ENCODE measurements around the gene SYN1.

SYN1 gene

DNA sequence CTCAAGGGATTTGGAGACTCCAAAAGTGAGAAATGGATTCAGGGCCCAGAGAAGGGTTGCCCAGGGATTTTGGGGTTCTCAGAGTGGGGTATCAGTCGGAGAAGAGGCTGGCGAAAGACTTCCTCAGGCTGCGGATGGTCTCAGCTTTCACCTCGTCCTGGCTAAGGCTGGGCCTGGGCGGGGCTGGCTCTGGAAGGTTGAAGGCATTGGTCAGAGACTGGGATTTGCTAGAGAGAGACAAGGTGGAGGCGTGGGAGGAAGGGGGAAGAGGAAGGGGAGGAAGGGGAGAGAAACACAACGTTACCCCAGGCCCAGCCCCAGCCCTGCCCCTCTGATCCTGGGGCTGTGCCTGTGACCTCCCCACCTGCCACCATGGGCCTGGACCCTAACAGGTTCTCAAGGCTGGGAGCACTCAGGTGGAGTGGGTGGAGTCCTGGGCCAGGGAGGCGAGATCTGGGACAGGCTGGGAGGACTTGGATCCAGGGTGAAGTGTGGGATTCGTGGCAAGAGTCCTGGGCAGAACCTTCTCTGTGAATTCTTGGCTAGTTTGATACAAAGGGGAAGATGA, 46.8 kb downstream of the SYN1 start:
- DNase-seq (ENCODE audit: low spot score): no peak

DNA sequence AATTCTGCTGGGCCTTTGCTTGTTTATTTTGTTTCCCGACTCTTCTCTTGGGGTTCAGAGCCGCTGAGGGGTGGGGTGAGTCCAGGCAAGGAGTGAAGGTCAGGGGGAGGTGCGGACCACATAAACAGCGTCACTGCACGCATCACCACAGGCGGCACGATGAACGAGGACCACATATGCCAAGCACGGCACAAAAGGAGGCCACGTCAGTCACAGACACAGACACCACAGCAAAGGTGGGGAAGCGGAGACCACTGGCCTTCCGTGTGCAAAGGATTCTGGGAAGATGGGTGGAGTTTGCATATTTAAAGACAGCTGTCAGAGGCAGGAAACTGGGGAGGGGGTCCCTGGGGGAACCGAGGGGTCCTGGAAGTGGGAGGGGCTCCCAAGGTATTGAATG, 47.8 kb downstream of the SYN1 start:
- no peak for DNase-seq (ENCODE audit: low spot score)

DNA sequence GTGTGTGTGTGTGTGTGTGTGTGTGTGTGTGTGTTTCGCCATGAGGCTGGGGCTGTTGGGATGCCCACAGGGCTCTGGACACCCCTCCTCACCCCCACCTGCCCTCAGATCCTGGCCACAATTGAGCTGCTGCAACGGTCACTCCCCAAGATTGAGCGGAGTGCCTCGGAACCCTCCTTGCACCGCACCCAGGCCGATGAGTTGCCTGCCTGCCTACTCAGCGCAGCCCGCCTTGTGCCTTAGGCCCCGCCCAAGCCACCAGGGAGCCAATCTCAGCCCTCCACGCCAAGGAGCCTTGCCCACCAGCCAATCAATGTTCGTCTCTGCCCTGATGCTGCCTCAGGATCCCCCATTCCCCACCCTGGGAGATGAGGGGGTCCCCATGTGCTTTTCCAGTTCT, 48.4 kb downstream of the SYN1 start:
- no peak for DNase-seq (ENCODE audit: low spot score)

- DNase-seq (ENCODE audit: low spot score): no peak
Measured at GRCh38 chrX:47570794-47571193, 48.9 kb downstream of the SYN1 start.

DNA sequence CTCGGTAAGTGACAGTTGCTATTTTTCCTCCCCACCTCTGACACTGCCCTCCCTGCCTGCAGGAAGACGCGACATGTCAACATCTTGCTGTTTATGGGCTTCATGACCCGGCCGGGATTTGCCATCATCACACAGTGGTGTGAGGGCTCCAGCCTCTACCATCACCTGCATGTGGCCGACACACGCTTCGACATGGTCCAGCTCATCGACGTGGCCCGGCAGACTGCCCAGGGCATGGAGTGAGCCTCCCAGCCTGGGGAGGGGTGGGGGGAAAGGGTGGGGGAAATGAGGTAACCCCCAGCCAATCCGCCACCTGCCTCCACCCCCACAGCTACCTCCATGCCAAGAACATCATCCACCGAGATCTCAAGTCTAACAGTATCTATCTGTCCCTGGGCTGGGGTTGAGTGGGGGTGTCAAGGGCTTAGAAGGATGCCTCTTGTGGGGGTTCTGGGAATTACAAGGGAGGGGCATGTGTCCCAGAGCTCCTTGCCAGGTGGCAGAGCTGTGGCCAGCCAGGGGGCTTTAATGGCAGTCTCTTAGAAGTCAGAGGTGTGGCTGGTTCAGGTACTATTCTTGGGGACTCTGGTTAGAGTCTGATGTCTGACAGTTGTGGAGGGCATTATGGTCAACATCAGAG, 50.9 kb downstream of the SYN1 start:
- DNase-seq (ENCODE audit: low spot score): no peak

GRCh38 chrX:47566841-47567240, 52.8 kb downstream of the SYN1 start:
- DNase-seq (ENCODE audit: low spot score): no peak

DNA sequence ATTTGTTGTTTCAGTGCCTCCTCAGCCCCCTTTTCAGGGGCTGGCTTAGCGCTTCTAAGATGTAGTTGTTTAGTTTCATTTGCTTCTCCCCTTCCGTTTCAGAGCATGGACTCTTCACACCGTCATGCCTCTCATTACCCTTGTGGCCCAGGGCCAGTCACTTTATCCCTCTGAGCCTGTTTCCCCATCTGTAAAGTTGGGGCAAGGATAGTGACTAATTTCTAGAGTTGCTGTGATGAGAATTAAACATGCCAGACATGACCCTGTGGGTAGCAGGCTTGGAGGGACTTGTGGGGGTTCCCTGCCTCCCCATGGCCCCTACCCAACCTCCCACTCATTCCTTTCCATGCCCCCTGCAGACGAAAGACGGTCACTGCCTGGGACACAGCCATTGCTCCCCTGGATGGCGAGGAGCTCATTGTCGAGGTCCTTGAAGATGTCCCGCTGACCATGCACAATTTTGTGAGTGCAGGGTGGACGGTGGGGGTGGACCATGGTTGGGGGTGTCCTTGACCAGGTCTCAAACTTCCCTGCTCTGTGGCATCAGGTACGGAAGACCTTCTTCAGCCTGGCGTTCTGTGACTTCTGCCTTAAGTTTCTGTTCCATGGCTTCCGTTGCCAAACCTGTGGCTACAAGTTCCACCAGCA, 55.1 kb downstream of the SYN1 start:
- DNase-seq (ENCODE audit: low spot score): no peak

- no peak for DNase-seq (ENCODE audit: low spot score)
Measured at GRCh38 chrX:47563801-47564315, 55.8 kb downstream of the SYN1 start.

- peak; percentile 6 for DNase-seq (ENCODE audit: low spot score)
Measured at GRCh38 chrX:47562615-47563243, 56.9 kb downstream of the SYN1 start.

DNA sequence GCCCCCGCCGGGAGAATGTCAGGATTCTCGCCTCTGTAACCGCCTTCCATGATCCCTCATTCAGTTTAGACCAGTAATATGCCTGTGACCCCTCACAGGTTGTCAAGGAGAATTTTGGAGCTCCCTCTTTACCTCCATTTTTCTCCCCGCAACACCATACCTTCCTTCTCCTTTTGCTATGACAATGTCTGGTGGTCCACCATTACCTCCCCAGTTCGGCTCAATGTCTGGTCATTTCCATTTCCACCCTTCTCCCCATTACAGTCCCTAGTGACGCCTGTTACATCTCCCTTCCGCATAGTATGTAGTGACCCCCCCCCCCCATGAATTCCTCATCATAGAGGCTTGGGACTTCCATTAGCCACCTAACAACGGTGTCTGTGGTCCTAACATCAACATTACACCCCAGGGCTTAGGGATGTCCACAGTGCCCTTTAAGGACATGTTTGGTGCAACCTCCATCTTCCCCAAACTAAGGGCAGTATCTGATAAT, 58.0 kb downstream of the SYN1 start:
- DNase-seq (ENCODE audit: low spot score): no peak

GRCh38 chrX:47560934-47561658, 58.6 kb downstream of the SYN1 start, which contains the start of gene ARAF:
Gene ARAF (plus strand): TSS chrX:47561205. CDS start chrX:47562968, 1,763 bp downstream.
- DNase-seq (ENCODE audit: low spot score): peak; percentile 100

DNA sequence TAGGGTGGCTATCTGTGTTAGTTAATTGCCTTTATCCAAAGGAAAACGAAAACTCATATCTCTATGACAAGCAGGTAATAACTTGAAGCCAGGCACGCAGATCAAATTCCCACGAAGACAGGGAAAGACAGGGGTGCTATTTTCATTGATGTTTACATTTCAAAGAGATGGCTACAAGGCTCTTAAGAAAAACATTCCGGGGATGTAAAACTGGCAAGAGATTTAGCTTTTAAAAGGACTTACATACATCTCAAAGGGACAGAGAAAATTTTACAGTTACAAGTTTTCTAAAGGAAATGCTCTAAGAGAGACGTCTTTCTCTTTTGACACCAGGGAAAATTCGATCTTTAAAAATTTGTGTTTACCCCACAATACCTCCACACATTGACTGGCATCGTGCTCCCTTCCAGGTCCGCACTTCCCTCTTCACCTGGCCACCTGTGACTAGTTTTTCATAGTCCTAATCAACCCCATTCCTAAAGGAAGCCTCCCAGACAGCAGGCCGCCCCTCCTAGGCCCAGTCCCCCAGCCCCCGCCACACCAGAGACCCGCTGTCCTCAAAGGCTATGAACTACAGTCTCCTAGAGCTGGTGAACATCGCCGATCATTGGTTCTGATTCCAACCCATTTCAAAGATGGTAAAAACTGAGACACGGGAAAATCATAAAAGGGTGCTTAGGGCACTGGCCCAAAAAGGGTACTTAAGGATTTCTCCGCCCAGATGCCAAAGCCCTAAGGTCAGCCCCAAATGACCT, 59.3 kb downstream of the SYN1 start:
- DNase-seq (ENCODE audit: low spot score): no peak

GRCh38 chrX:47558436-47558835, 61.2 kb downstream of the SYN1 start:
- DNase-seq (ENCODE audit: low spot score): no peak

DNA sequence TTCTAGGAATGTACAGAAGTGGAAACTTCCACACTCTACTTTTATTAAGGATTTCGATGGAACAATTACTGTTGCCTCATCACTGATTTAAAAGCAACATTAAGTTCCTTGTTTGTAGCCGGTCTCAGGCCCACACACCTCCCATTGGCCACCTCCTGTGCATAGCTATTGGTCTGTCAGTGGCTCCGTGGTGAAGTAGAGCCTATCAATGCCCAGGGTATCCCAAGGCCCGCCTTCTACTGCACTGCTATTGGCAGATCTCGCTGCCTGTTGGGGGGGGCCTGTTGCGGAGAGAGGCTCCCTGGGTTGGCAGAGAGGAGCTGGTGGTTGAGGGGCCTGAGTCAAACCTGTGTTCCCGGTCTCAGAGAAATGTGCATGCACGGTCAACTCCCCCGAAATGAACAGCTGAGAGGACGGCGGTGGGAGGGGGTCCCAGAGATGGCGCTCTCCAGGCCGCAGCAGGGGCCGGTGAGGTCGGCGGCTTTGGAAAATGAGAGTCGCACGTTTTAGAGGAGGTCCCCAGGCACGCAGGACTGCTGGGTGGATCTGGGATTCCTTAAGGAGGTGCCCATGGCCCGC, 63.5 kb downstream of the SYN1 start:
- peak; percentile 95 for DNase-seq (ENCODE audit: low spot score)

GRCh38 chrX:47543496-47543895, 76.2 kb downstream of the SYN1 start:
- DNase-seq (ENCODE audit: low spot score): no peak

DNA sequence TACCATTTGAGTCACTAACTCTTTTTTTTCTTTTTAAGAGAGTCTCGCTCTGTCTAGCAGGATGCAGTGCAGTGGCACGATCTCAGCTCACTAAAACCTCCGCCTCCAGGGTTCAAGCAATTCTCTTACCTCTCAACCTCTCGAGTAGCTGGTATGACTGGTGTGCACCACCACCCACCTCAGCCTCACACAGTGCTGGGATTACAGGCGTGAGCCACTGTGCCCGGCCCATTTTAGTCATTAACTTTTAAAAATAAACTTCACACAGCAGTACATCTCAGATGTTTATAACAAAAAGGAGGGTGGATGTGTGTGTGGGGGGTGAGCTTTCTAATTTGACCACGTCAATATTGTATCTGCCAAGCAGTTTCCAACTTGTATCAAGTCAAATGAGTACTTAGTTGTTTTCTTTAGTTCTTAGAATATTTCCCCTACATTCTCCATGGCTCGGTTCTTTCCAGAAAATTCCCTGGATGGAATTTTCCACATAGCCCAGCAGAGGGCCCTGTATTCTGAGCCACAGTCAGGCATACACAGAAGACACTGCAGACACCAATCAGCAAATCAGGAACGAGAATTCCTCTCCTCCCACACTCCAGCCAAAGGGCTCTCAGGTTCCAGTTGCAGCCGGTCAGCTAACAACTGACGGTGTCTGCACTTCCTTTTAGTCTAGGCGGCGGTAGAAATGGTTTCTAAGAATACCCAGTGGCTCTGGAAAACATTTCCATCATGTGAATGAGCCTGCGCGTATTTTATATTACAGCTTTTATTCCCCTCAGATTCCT, 78.7 kb downstream of the SYN1 start:
- peak; percentile 97 for DNase-seq (ENCODE audit: low spot score)

DNA sequence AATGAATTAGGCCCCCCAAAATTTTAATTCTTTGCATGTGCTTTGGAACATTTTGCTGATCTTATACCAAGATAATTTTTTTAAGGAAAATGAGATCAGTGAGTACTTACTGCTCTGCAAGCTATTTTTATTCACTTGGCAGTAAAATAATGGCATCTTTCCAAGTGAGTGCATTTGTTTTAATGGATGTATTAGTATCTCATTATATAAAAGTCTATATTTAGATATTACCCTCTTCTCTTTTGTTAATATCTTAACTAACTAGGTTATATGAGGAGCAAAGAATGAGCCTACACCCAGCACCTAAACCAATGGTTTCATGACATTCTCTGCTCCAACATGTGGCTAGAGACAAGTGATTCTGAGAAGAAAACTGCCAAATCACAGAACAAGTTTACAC, 79.8 kb downstream of the SYN1 start:
- no peak for DNase-seq (ENCODE audit: low spot score)

GRCh38 chrX:47530049-47530448, 89.6 kb downstream of the SYN1 start:
- DNase-seq (ENCODE audit: low spot score): no peak

- DNase-seq (ENCODE audit: low spot score): no peak
Measured at GRCh38 chrX:47529548-47529947, 90.1 kb downstream of the SYN1 start.

DNA sequence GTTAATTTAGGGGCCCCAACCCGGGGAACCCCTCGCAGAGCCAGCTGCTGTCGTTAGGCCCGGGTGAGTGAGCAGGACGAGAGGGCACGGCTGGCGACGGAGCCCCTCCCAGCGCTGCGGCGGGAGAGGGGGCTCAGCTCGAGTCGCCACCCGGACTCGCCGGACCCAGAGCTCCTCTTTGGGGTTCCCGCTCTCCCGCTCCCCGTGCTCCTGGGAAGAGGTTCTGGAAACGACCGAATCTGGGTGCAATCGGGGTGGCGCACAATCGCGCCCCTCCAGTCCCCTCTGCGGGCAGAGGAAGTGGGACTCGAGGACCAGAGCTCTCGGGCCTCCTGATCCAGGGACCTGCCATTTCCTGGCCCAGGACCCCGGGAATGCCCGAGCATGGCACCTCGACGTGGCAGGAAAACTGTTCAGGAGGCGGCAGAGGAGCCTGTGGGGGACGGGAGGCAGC, 95.9 kb downstream of the SYN1 start:
- no peak for DNase-seq (ENCODE audit: low spot score)
